Panc1 (cell line): Measurements from ENCODE around the gene LUZP2.

Source experiments
- POLR2AphosphoS5 ChIP-seq: IDR thresholded peaks from 2 replicates; pipeline ENCODE4 v1.6.1; 2012; ENCODE audit warnings: mild to moderate bottlenecking, low read depth, low read length, moderate library complexity
- TF ChIP-seq, protein P1 (sequence below): fragments of 450-650 bp; IDR thresholded peaks from 2 replicates; pipeline ENCODE4 v1.5.1; 2017; ENCODE audit warnings: mild to moderate bottlenecking
- TF ChIP-seq, protein P2 (sequence below), 2 experiments: IDR thresholded peaks; 2 replicates each; pipeline ENCODE4 v1.6.1; 2011 to 2012; ENCODE audit warnings: low read depth in 2 of 2, control low read depth in 1 of 2, low read length in 1 of 2, mild to moderate bottlenecking in 1 of 2, moderate library complexity in 1 of 2; ENCODE audit not compliant: insufficient read depth in 1 of 2

DNA sequence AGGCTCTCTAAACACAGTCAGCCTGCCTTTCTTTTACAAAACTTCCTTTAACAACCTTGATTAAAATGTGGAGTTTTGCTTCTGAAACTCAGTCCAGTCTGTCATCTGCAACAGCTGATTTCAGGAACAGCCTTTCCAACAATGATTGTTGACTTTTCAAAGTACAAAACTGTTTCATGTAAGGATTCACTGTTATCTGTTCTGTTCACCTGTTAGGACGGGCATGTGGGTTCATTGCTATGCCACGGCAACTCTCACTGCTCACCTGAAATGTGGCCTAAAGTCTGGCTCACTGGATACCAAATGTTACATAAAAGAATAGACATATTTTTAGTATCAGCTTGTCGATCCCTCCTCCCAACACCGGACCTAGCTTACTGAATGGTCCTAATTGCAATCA is 242.8 kb downstream of the LUZP2 start:
- TF ChIP-seq, protein P1, sequence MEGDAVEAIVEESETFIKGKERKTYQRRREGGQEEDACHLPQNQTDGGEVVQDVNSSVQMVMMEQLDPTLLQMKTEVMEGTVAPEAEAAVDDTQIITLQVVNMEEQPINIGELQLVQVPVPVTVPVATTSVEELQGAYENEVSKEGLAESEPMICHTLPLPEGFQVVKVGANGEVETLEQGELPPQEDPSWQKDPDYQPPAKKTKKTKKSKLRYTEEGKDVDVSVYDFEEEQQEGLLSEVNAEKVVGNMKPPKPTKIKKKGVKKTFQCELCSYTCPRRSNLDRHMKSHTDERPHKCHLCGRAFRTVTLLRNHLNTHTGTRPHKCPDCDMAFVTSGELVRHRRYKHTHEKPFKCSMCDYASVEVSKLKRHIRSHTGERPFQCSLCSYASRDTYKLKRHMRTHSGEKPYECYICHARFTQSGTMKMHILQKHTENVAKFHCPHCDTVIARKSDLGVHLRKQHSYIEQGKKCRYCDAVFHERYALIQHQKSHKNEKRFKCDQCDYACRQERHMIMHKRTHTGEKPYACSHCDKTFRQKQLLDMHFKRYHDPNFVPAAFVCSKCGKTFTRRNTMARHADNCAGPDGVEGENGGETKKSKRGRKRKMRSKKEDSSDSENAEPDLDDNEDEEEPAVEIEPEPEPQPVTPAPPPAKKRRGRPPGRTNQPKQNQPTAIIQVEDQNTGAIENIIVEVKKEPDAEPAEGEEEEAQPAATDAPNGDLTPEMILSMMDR, result no peak
- TF ChIP-seq, protein P2, sequence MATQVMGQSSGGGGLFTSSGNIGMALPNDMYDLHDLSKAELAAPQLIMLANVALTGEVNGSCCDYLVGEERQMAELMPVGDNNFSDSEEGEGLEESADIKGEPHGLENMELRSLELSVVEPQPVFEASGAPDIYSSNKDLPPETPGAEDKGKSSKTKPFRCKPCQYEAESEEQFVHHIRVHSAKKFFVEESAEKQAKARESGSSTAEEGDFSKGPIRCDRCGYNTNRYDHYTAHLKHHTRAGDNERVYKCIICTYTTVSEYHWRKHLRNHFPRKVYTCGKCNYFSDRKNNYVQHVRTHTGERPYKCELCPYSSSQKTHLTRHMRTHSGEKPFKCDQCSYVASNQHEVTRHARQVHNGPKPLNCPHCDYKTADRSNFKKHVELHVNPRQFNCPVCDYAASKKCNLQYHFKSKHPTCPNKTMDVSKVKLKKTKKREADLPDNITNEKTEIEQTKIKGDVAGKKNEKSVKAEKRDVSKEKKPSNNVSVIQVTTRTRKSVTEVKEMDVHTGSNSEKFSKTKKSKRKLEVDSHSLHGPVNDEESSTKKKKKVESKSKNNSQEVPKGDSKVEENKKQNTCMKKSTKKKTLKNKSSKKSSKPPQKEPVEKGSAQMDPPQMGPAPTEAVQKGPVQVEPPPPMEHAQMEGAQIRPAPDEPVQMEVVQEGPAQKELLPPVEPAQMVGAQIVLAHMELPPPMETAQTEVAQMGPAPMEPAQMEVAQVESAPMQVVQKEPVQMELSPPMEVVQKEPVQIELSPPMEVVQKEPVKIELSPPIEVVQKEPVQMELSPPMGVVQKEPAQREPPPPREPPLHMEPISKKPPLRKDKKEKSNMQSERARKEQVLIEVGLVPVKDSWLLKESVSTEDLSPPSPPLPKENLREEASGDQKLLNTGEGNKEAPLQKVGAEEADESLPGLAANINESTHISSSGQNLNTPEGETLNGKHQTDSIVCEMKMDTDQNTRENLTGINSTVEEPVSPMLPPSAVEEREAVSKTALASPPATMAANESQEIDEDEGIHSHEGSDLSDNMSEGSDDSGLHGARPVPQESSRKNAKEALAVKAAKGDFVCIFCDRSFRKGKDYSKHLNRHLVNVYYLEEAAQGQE (IDR thresholded peaks at IDR 0.05; ENCODE audit: insufficient read depth in 1 of 2, low read depth in 2 of 2, low read length in 1 of 2), result no peak
- no peak for TF ChIP-seq POLR2AphosphoS5
